H1 (cell line): ENCODE data around the gene CLP1. TPM values are rescaled to one million over a fixed set of nuclear protein-coding genes. Genes with fewer than 3 reads are reported as not detected.

Experiments
- CTCF ChIA-PET: fragments of 300-600 bp; sonication (Branson Sonifier 250); formaldehyde crosslinking; loops from one replicate; lab custom pipeline; 2021; ENCODE audit not compliant: partially characterized antibody; lab: Charles Lee
- POLR2A ChIA-PET: fragments of 300-600 bp; sonication (Branson Sonifier 250); formaldehyde crosslinking; loops from one replicate; lab custom pipeline; 2021; ENCODE audit warnings: inconsistent platforms; ENCODE audit not compliant: partially characterized antibody; lab: Charles Lee
- DNase-seq, 2 experiments: peaks; one replicate each; pipeline versions ENCODE4 v3.0.0 to v3.0.0-alpha.2; 2010 to 2022; ENCODE audit warnings: low spot score in 2 of 2, low read depth in 1 of 2, mixed read lengths in 1 of 2
- FAIRE-seq: peaks from 2 replicates; lab custom pipeline; 2011; peaks lifted over from hg19 to GRCh38; lab: Jason Lieb, UNC
- H2AFZ ChIP-seq: 2 replicates; pipeline ENCODE4 v1.8.1; 2012; ENCODE audit warnings: low read length, inconsistent platforms
- H2AK5ac ChIP-seq: 2 replicates; pipeline ENCODE4 v1.6.1; 2013; ENCODE audit warnings: low read depth, low read length
- H2BK120ac ChIP-seq: replicated peaks from 2 replicates; pipeline ENCODE3; 2013; ENCODE audit warnings: low read depth, low read length, inconsistent platforms
- H2BK12ac ChIP-seq: 2 replicates; pipeline ENCODE4 v1.6.1; 2013; ENCODE audit warnings: low read depth, low read length
- H2BK15ac ChIP-seq: 2 replicates; pipeline ENCODE4 v1.6.1; 2013; ENCODE audit warnings: low read length
- H2BK20ac ChIP-seq: 2 replicates; pipeline ENCODE4 v1.6.1; 2013; ENCODE audit warnings: low read length
- H2BK5ac ChIP-seq: 2 replicates; pipeline ENCODE4 v1.6.1; 2013; ENCODE audit warnings: low read depth, low read length
- H3K14ac ChIP-seq: 2 replicates; pipeline ENCODE4 v1.6.1; 2013; ENCODE audit warnings: inconsistent platforms; ENCODE audit not compliant: insufficient read length
- H3K18ac ChIP-seq: 2 replicates; pipeline ENCODE4 v1.6.1; 2013; ENCODE audit warnings: low read length; ENCODE audit errors: extremely low read depth
- H3K23ac ChIP-seq: 2 replicates; pipeline ENCODE4 v1.6.1; 2013; ENCODE audit warnings: inconsistent platforms; ENCODE audit not compliant: insufficient read length
- H3K23me2 ChIP-seq: 2 replicates; pipeline ENCODE4 v1.6.1; 2013; ENCODE audit warnings: low read depth, low read length
- H3K27ac ChIP-seq: 2 replicates; pipeline ENCODE4 v1.6.1; 2011; ENCODE audit warnings: low read depth, low read length, inconsistent platforms
- H3K27me3 ChIP-seq, 4 experiments: replicated peaks in 1 of 4; 1 replicate in 1 of 4; 2 replicates in 3 of 4; pipeline versions ENCODE4 v1.6.1 to v1.8.1; 2011 to 2013; ENCODE audit warnings: low read length in 3 of 4, mild to moderate bottlenecking in 3 of 4, inconsistent platforms in 2 of 4, mixed read lengths in 2 of 4, moderate library complexity in 1 of 4; ENCODE audit not compliant: control insufficient read depth in 3 of 4, insufficient read depth in 3 of 4; ENCODE audit errors: extremely low read depth in 1 of 4
- H3K36me3 ChIP-seq, 4 experiments: 2 replicates each; pipeline versions ENCODE4 v1.6.1 to v1.8.1; 2011 to 2013; ENCODE audit warnings: mild to moderate bottlenecking in 4 of 4, low read length in 3 of 4, moderate library complexity in 2 of 4, control low read depth in 1 of 4, inconsistent platforms in 1 of 4; ENCODE audit not compliant: insufficient read depth in 4 of 4, control insufficient read depth in 2 of 4
- H3K4ac ChIP-seq: replicated peaks from 2 replicates; pipeline ENCODE3; 2013; ENCODE audit warnings: low read length, low read depth, mixed read lengths, inconsistent platforms; ENCODE audit not compliant: insufficient read length
- H3K4me1 ChIP-seq, 4 experiments: replicated peaks in 1 of 4; 1 replicate in 1 of 4; 2 replicates in 3 of 4; pipeline versions ENCODE4 v1.6.1 to v1.8.1; 2011 to 2013; ENCODE audit warnings: low read length in 3 of 4, inconsistent platforms in 2 of 4, mixed read lengths in 1 of 4; ENCODE audit not compliant: insufficient read depth in 4 of 4, control insufficient read depth in 3 of 4
- H3K4me2 ChIP-seq, 2 experiments: 2 replicates each; pipeline versions ENCODE4 v1.6.1 to v1.8.1; 2011 to 2013; ENCODE audit warnings: low read depth in 2 of 2, low read length in 2 of 2, control low read depth in 1 of 2, inconsistent platforms in 1 of 2, mild to moderate bottlenecking in 1 of 2; ENCODE audit not compliant: insufficient read depth in 1 of 2
- H3K4me3 ChIP-seq, 4 experiments: fragments of 200-600, 300-600 bp in 1 of 4; sonication (generic), shearing (Covaris generic), sonication (Bioruptor Twin) in 1 of 4; 2 replicates each; pipeline versions ENCODE4 v1.5.1 to v1.8.1; 2011 to 2016; ENCODE audit warnings: low read length in 4 of 4, low read depth in 3 of 4, control low read depth in 2 of 4, inconsistent platforms in 2 of 4, mild to moderate bottlenecking in 2 of 4, mixed read lengths in 1 of 4, moderate library complexity in 1 of 4; ENCODE audit not compliant: insufficient read depth in 2 of 4; ENCODE audit errors: extremely low read depth in 1 of 4
- H3K56ac ChIP-seq: replicated peaks from 2 replicates; pipeline ENCODE3; 2013; ENCODE audit warnings: low read depth, mild to moderate bottlenecking, mixed read lengths, low read length, inconsistent platforms; ENCODE audit not compliant: insufficient read length
- H3K79me1 ChIP-seq: 2 replicates; pipeline ENCODE4 v1.6.1; 2013; ENCODE audit warnings: low read depth, low read length, control low read depth
- H3K79me2 ChIP-seq, 2 experiments: 2 replicates each; pipeline versions ENCODE4 v1.6.1 to v1.8.1; 2012 to 2013; ENCODE audit warnings: low read length in 2 of 2, mild to moderate bottlenecking in 2 of 2, inconsistent platforms in 1 of 2; ENCODE audit not compliant: insufficient read depth in 2 of 2, control insufficient read depth in 1 of 2
- H3K9ac ChIP-seq, 4 experiments: replicated peaks in 1 of 4; 1 replicate in 1 of 4; 2 replicates in 3 of 4; pipeline versions ENCODE4 v1.6.1 to v1.8.1; 2011 to 2013; ENCODE audit warnings: low read depth in 3 of 4, low read length in 3 of 4, control low read depth in 2 of 4, mild to moderate bottlenecking in 2 of 4, moderate library complexity in 2 of 4, inconsistent platforms in 1 of 4; ENCODE audit errors: extremely low read depth in 1 of 4
- H3K9me3 ChIP-seq, 2 experiments: 2 replicates each; pipeline versions ENCODE4 v1.6.1 to v1.8.1; 2012 to 2013; ENCODE audit warnings: mild to moderate bottlenecking in 2 of 2, moderate library complexity in 2 of 2, control low read depth in 1 of 2, inconsistent platforms in 1 of 2, low read depth in 1 of 2, low read length in 1 of 2, mixed read lengths in 1 of 2; ENCODE audit not compliant: insufficient read depth in 2 of 2
- H4K20me1 ChIP-seq, 2 experiments: replicated peaks in 1 of 2; 2 replicates each; pipeline versions ENCODE3 to v1.8.1; 2011 to 2013; ENCODE audit warnings: inconsistent platforms in 2 of 2, low read length in 2 of 2, mild to moderate bottlenecking in 1 of 2; ENCODE audit not compliant: insufficient read depth in 2 of 2, control insufficient read depth in 1 of 2
- H4K5ac ChIP-seq: 2 replicates; pipeline ENCODE4 v1.6.1; 2013; ENCODE audit warnings: low read length, low read depth, mixed read lengths, inconsistent platforms; ENCODE audit not compliant: insufficient read length
- H4K8ac ChIP-seq: 2 replicates; pipeline ENCODE4 v1.8.0; 2013; ENCODE audit warnings: mild to moderate bottlenecking, moderate library complexity, low read length, inconsistent platforms; ENCODE audit not compliant: insufficient read depth; ENCODE audit errors: extremely low read depth
- H4K91ac ChIP-seq: replicated peaks from 2 replicates; pipeline ENCODE3; 2013; ENCODE audit warnings: low read length, mixed read lengths, inconsistent platforms; ENCODE audit not compliant: insufficient read length
- BCL11A ChIP-seq, 2 experiments: IDR thresholded peaks; one replicate each; pipeline ENCODE4 v1.6.1; 2011; ENCODE audit warnings: low read depth in 2 of 2, low read length in 2 of 2, mild to moderate bottlenecking in 2 of 2
- GABPA ChIP-seq: IDR thresholded peaks from 2 replicates; pipeline ENCODE4 v1.6.1; 2011; ENCODE audit warnings: mild to moderate bottlenecking, low read length, moderate library complexity, borderline replicate concordance; ENCODE audit not compliant: insufficient read depth
- KDM1A ChIP-seq: fragments of 200-600, 300-600 bp; sonication (generic); IDR thresholded peaks from 2 replicates; pipeline ENCODE4 v1.7.1; 2016; ENCODE audit warnings: mild to moderate bottlenecking, low read length, borderline replicate concordance
- POLR2A ChIP-seq, 2 experiments: IDR thresholded peaks; 1 replicate in 1 of 2; 2 replicates in 1 of 2; pipeline ENCODE4 v1.6.1; 2011; ENCODE audit warnings: low read depth in 2 of 2, low read length in 2 of 2, mild to moderate bottlenecking in 2 of 2; ENCODE audit errors: control extremely low read depth in 1 of 2
- POU5F1 ChIP-seq: IDR thresholded peaks from 2 replicates; pipeline ENCODE4 v1.6.1; 2011; ENCODE audit warnings: low read depth, mild to moderate bottlenecking, low read length, moderate library complexity
- SAP30 ChIP-seq: fragments of 300-600 bp; sonication (generic); IDR thresholded peaks from 2 replicates; pipeline ENCODE4 v1.7.1; 2012; ENCODE audit warnings: low read length, moderate library complexity, mild to moderate bottlenecking, inconsistent platforms; ENCODE audit not compliant: insufficient read depth, insufficient replicate concordance
- USF2 ChIP-seq: IDR thresholded peaks from 2 replicates; pipeline ENCODE4 v1.6.1; 2011; ENCODE audit warnings: low read length, improper control_type of control experiment
- WGBS, 2 experiments: shearing (Covaris generic) in 1 of 2; methylation state at CpG; one replicate each; pipeline versions ENCODE4 v1.1.6 to v1.1.7; 2013 to 2015; ENCODE audit warnings: low lambda C conversion rate in 2 of 2, mixed read lengths in 2 of 2, inconsistent platforms in 1 of 2, low coverage in 1 of 2, missing lambda C conversion rate in 1 of 2; ENCODE audit not compliant: insufficient replicate concordance in 2 of 2, insufficient coverage in 1 of 2, insufficient read length in 1 of 2; ENCODE audit errors: extremely low coverage in 1 of 2, missing lambda C conversion rate in 1 of 2; 5-methylcytosine and 5-hydroxymethylcytosine counted together
- polyA plus RNA-seq, 7 experiments: library from polyadenylated mRNA; depleted of rRNA in 3 of 7; stranded (reverse) in 5 of 7; unstranded in 2 of 7; fragments of >200 nt in 5 of 7; fragments of 200-250 nt in 2 of 7; gene quantifications; 1 replicate in 5 of 7; 2 replicates in 1 of 7; 4 replicates in 1 of 7; pipeline versions ENCODE4 v1.2.1 to v1.2.3, GENCODE V29; 2011 to 2013; ENCODE audit warnings: missing spikeins in 2 of 7, mixed read lengths in 2 of 7
- total RNA-seq: library from RNA; stranded (reverse); fragmentation: NEBNext Ultra II Directional; extraction: Animal tissue kit (Norgen Biotek cat#: 25700); gene quantifications from 2 replicates; pipeline ENCODE4 v1.2.1, GENCODE V29; 2021
- TF ChIP-seq, protein P1 (sequence below): IDR thresholded peaks from 2 replicates; pipeline ENCODE4 v1.6.1; 2012; ENCODE audit warnings: inconsistent platforms

Gene CLP1
- total and polyA plus RNA-seq, 2 of the 8 experiments (the other 6 are each of a cell fraction or from before 2014, with no cell fraction given), result 29.4 to 29.9 TPM

DNA sequence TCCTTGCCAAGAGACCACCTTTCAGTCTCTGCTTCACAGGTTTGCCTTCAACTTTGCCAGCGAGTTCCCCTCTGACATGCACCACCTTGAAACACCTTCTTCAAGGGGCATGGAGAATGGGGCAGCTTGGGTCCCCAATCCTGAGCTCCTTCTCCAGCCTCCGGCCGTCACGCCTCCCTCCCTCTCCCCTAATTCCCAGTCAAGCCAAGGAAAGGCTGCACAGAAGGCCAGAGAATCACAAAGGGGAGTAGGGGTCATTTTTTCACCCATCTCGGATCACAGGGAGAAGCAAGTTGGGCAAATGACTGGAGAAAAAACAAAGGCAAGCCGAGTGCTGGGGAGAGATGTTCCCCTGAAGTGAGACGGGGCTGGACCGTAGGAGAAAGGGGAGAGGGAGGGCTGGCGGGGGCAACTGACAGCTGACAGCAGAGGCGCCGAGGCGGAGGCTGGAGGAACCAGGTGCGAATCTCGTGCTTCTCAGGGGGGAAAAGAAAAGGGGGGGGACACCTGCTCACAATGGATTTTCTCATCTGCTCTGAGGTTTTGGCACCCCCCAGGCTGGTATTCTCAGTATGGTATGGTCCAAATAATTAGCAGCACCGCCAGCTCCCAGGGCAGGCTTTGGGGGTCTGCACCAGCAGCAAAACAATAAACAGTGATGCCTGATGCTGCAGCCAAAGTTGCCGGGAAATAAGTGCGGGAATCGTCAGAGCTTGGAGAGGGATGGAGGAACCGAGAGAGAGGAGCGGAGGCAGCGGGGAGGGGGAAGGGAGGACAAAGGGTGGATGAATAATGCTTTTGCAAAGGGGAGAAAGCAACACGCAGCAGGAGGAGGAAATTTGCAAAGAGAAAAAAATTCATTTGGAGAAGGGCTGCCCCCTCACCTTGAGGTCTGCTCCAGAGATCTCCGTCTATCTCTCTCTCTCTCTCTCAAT is 8.5 kb upstream of the CLP1 start:
- Histone ChIP-seq H4K5ac (no peak overlapping the region), H3K14ac (no peak overlapping the region), H3K27ac (no peak overlapping the region), H3K23ac (no peak overlapping the region), H3K9me3 (no peaks in the 10 kb centered on the region), H3K4me2 (peak overlapping the region; percentile 92 to 95), H3K79me2 (no peaks in the 10 kb centered on the region), H4K20me1 (peaks cover 12 to 21% of the 10 kb centered on the region in 2 experiments), H2BK5ac (peak overlapping the region; percentile 53; the same call in 1 of the 2 replicates), H3K9ac (peak overlapping the region in 3 of 4 experiments; percentile 30 to 41 (median 40); a peak in 5 of 7 replicates), H3K56ac (no peak overlapping the region), H3K27me3 (peaks cover 0 to 4% (median 1%) of the 10 kb centered on the region in 4 experiments; a peak in 3 of 7 replicates), H3K79me1 (no peaks in the 10 kb centered on the region), H2BK120ac (no peak overlapping the region), H4K91ac (no peak overlapping the region), H2AK5ac (no peak overlapping the region), H3K4ac (no peak overlapping the region), H2AFZ (no peak overlapping the region), H2BK12ac (no peak overlapping the region; the same call in 1 of the 2 replicates), H3K23me2 (peaks cover 28% of the 10 kb centered on the region), H2BK20ac (no peak overlapping the region), H3K4me1 (peaks cover 32 to 52% (median 36%) of the 10 kb centered on the region in 4 experiments), H4K8ac (0 out of 2 replicates have a peak overlapping the region, but pooled peaks have one; percentile 19), H3K18ac (peak overlapping the region; percentile 44), H2BK15ac (no peak overlapping the region), H3K36me3 (no peaks in the 10 kb centered on the region), H3K4me3 (peak overlapping the region; percentile 27 to 65 (median 50); a peak in 7 of 8 replicates)
- 1% methylated on average over 23 of the region's 23 CpGs; no CpG with 5 or more reads in 1 of the 2 experiments for WGBS, 2 experiments
- ChIA-PET POLR2A (interaction anchor here (0.7 to 29.6 kb wide), 36 partner anchors 4 to 864 kb away, joined by 3 to 1546 read pairs (median 5); partner anchors contain the start of genes CLP1, CTNND1, RTN4RL2 and SERPING1), CTCF (interaction anchor here (0.6 to 14.3 kb wide), 10 partner anchors 9 to 190 kb away, joined by 3 to 357 read pairs (median 4); partner anchors contain the start of genes RTN4RL2, SERPING1 and UBE2L6)
- DNase-seq, result peak in 1 of 2 experiments; percentile 76
- peak; percentile 28 for FAIRE-seq
- TF ChIP-seq BCL11A (IDR thresholded peaks at IDR 0.05; ENCODE audit: low read depth in 2 of 2, low read length in 2 of 2), result no peak
- TF ChIP-seq, protein P1, sequence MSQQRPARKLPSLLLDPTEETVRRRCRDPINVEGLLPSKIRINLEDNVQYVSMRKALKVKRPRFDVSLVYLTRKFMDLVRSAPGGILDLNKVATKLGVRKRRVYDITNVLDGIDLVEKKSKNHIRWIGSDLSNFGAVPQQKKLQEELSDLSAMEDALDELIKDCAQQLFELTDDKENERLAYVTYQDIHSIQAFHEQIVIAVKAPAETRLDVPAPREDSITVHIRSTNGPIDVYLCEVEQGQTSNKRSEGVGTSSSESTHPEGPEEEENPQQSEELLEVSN, result peak; percentile 23; the same call in 1 of the 2 replicates
- TF ChIP-seq SAP30, result peak; percentile 84
- TF ChIP-seq KDM1A, result peak; percentile 27; the same call in 1 of the 2 replicates
- TF ChIP-seq GABPA, result no peak
- TF ChIP-seq POU5F1, result no peak
- TF ChIP-seq POLR2A (IDR thresholded peaks at IDR 0.05; ENCODE audit: control extremely low read depth in 1 of 2, low read depth in 2 of 2, low read length in 2 of 2), result peak; percentile 18 to 68; a peak in 2 of 3 replicates
- TF ChIP-seq USF2, result 0 out of 2 replicates have a peak, but pooled peaks have one; percentile 8
